Panc1 (cell line): ENCODE measurements around the gene ZNF443. TPM values are rescaled to one million over a fixed set of nuclear protein-coding genes. Genes with fewer than 3 reads are reported as not detected.

Experiments
- ATAC-seq: fragments of 200-7000 bp; cut with Tn5 transposase; 2 replicates; pipeline ENCODE4 v1.9.1; 2020; ENCODE audit warnings: mild to moderate bottlenecking, moderate library complexity
- BruUV-seq: library from RNA; stranded (reverse); fragments of 400-500 nt; replicated peaks from 2 replicates; lab custom pipeline; 2021; lab: Mats Ljungman, UMichigan
- CTCF ChIA-PET: fragments of 300-600 bp; sonication (Branson Sonifier 250); formaldehyde crosslinking; loops from one replicate; lab custom pipeline; 2022; ENCODE audit warnings: antibody characterized with exemption; lab: Charles Lee
- POLR2A ChIA-PET: fragments of 300-600 bp; sonication (Branson Sonifier 250); formaldehyde crosslinking; loops from one replicate; lab custom pipeline; 2022; ENCODE audit warnings: antibody characterized with exemption; lab: Charles Lee
- DNase-seq: peaks from one replicate; pipeline ENCODE4 v3.0.0-alpha.2; 2010; ENCODE audit warnings: low read depth, low spot score
- H3K27ac ChIP-seq: 2 replicates; pipeline ENCODE4 v1.5.1; 2011; ENCODE audit warnings: mild to moderate bottlenecking, low read length, inconsistent platforms
- H3K27me3 ChIP-seq: fragments of 200-500 bp; sonication (Bioruptor generic); 2 replicates; pipeline ENCODE4 v1.6.0; 2014; ENCODE audit warnings: low read length, inconsistent platforms; ENCODE audit not compliant: control insufficient read depth, insufficient read depth
- H3K36me3 ChIP-seq: fragments of 200-500 bp; sonication (Bioruptor generic); 2 replicates; pipeline ENCODE4 v1.5.1; 2014; ENCODE audit warnings: inconsistent platforms, mild to moderate bottlenecking, low read length, moderate library complexity; ENCODE audit not compliant: control insufficient read depth, insufficient read depth
- H3K4me1 ChIP-seq: 2 replicates; pipeline ENCODE4 v1.5.1; 2011; ENCODE audit warnings: inconsistent platforms, mild to moderate bottlenecking, low read length, moderate library complexity; ENCODE audit not compliant: control insufficient read depth, insufficient read depth
- H3K4me3 ChIP-seq, 2 experiments: 2 replicates each; pipeline ENCODE4 v1.5.1; 2011 to 2012; ENCODE audit warnings: low read depth in 2 of 2, low read length in 2 of 2, mild to moderate bottlenecking in 2 of 2, inconsistent platforms in 1 of 2, moderate library complexity in 1 of 2
- H3K9me3 ChIP-seq: fragments of 200-500 bp; sonication (Bioruptor generic); 2 replicates; pipeline ENCODE4 v1.5.1; 2014; ENCODE audit warnings: low read depth, mild to moderate bottlenecking, inconsistent platforms, low read length, moderate library complexity; ENCODE audit not compliant: control insufficient read depth, insufficient read depth
- POLR2AphosphoS5 ChIP-seq: IDR thresholded peaks from 2 replicates; pipeline ENCODE4 v1.6.1; 2012; ENCODE audit warnings: mild to moderate bottlenecking, low read depth, low read length, moderate library complexity
- REST ChIP-seq, 2 experiments: IDR thresholded peaks; 2 replicates each; pipeline ENCODE4 v1.6.1; 2011 to 2012; ENCODE audit warnings: low read depth in 2 of 2, control low read depth in 1 of 2, low read length in 1 of 2, mild to moderate bottlenecking in 1 of 2, moderate library complexity in 1 of 2; ENCODE audit not compliant: insufficient read depth in 1 of 2
- SIN3A ChIP-seq: IDR thresholded peaks from 2 replicates; pipeline ENCODE4 v1.6.1; 2012; ENCODE audit warnings: low read depth, mild to moderate bottlenecking, low read length, moderate library complexity, borderline replicate concordance; ENCODE audit not compliant: insufficient read depth
- TCF7L2 ChIP-seq: IDR thresholded peaks from 2 replicates; pipeline ENCODE4 v1.6.1; 2011; ENCODE audit warnings: mild to moderate bottlenecking, low read depth, low read length, inconsistent platforms
- in situ Hi-C: cut with HindIII; loops from 2 replicates; pipeline ENCODE4 v1.10.0; 2016; ENCODE audit warnings: low sequenced_read_pairs, low pct_unique_long_range_greater_than_20kb
- intact Hi-C: fragments of 100-400 bp; cut with micrococcal nuclease; formaldehyde crosslinking; loops from one replicate; pipeline ENCODE4 v1.10.0; 2022; ENCODE audit not compliant: unreplicated experiment
- total RNA-seq: library from RNA; stranded (reverse); gene quantifications from one replicate; pipeline ENCODE4 v1.2.1, GENCODE V29; 2021; ENCODE audit not compliant: unreplicated experiment
- TF ChIP-seq, protein P1 (sequence below): fragments of 450-650 bp; IDR thresholded peaks from 2 replicates; pipeline ENCODE4 v1.5.1; 2017; ENCODE audit warnings: mild to moderate bottlenecking

Gene ZNF443
- total RNA-seq, 1 experiment from 2014 or later, result 6.0 TPM

DNA sequence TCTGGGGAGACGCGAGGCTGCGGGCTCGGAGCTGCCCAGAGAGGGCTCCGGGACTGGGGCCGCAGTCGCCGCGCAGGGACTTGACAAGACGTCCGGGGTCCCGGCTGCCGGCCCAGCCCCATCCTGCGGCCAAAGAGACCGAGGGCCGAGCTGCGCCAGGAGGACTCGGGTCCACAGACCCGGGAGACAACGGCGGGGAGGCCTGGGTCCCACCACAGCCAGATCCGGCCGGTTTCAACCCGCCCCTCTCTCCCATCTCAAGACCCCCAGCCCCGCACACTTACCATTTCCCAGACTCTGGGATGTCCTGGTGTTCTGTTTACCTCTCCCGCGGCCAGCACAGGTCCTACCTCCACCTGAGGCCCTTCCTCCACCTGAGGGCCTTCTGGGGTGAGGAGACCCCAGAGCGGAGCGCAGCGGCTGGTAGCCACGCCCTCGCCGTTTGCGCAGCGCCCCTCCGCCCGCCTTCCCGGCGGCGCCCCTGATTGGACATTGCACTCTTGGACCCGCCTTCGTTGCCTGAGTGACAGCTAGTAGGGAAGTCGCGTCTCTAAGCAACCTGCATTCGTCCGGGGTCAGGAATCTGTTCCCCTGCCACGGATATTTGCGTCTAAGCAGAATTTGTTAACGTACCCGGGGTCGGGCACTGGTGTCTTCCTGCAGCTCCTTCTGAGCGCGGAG, 43.7 kb upstream of the ZNF443 start, which contains the start of gene ZNF709:
ZNF709 (minus strand) TSS at position 446 of the 681 bp plus-strand sequence; CDS start at position 287, 159 bp downstream.
- BruUV-seq, result no TSS peak
- H3K27ac ChIP-seq, result peak within 1 kb of the TSS; percentile 70

GRCh38 chr19:12484011-12484370, 43.2 kb upstream of the ZNF443 start:
- ATAC-seq, result peak; percentile 33
- H3K27ac ChIP-seq, result peak overlapping the region; percentile 70
- H3K36me3 ChIP-seq, result no peaks in the 10 kb centered on the region
- H3K4me3 ChIP-seq, result peak overlapping the region; percentile 80 to 89
- ChIA-PET POLR2A (no interaction called here), CTCF (no interaction called here)
- no TSS peak for BruUV-seq
- H3K9me3 ChIP-seq, result no peaks in the 10 kb centered on the region
- no peaks in the 10 kb centered on the region for H3K27me3 ChIP-seq
- no peak for DNase-seq
- peaks cover 8% of the 10 kb centered on the region; the same call in 1 of the 2 replicates for H3K4me1 ChIP-seq
- in situ Hi-C loops (no loop called here), intact Hi-C loops (no loop called here)
- no peak for TF ChIP-seq SIN3A
- TF ChIP-seq TCF7L2, result no peak
- no peak for TF ChIP-seq REST (IDR thresholded peaks at IDR 0.05; ENCODE audit: insufficient read depth in 1 of 2, low read depth in 2 of 2, low read length in 1 of 2)
- TF ChIP-seq, protein P1, sequence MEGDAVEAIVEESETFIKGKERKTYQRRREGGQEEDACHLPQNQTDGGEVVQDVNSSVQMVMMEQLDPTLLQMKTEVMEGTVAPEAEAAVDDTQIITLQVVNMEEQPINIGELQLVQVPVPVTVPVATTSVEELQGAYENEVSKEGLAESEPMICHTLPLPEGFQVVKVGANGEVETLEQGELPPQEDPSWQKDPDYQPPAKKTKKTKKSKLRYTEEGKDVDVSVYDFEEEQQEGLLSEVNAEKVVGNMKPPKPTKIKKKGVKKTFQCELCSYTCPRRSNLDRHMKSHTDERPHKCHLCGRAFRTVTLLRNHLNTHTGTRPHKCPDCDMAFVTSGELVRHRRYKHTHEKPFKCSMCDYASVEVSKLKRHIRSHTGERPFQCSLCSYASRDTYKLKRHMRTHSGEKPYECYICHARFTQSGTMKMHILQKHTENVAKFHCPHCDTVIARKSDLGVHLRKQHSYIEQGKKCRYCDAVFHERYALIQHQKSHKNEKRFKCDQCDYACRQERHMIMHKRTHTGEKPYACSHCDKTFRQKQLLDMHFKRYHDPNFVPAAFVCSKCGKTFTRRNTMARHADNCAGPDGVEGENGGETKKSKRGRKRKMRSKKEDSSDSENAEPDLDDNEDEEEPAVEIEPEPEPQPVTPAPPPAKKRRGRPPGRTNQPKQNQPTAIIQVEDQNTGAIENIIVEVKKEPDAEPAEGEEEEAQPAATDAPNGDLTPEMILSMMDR, result no peak
- no peak for TF ChIP-seq POLR2AphosphoS5

More for the DNA sequence above, 43.7 kb upstream of the ZNF443 start, which contains the start of gene ZNF709:
- Histone ChIP-seq H3K27me3 (no peaks in the 10 kb centered on the region), H3K9me3 (no peaks in the 10 kb centered on the region), H3K36me3 (no peaks in the 10 kb centered on the region), H3K4me1 (peaks cover 8% of the 10 kb centered on the region; the same call in 1 of the 2 replicates), H3K4me3 (peak within 1 kb of the TSS; percentile 80 to 89)
- intact Hi-C loops, result no loop called here
- peak; percentile 47 for DNase-seq
- ChIA-PET POLR2A (no interaction called here), CTCF (no interaction called here)
- ATAC-seq, result peak; percentile 99
- in situ Hi-C loops, result no loop called here
- TF ChIP-seq SIN3A, result 0 out of 2 replicates have a peak, but pooled peaks have one; percentile 37
- TF ChIP-seq TCF7L2, result no peak
- peak; percentile 65; the same call in 1 of the 2 replicates for TF ChIP-seq POLR2AphosphoS5
- TF ChIP-seq REST (IDR thresholded peaks at IDR 0.05; ENCODE audit: insufficient read depth in 1 of 2, low read depth in 2 of 2, low read length in 1 of 2), result no peak
